Endometrial microvascular endothelial cells (primary cell): ENCODE measurements around the gene CEACAM3. TPM values are rescaled to one million over a fixed set of nuclear protein-coding genes. Genes with fewer than 3 reads are reported as not detected.

Source experiments
- in situ Hi-C: cut with HindIII; loops from 2 replicates; pipeline ENCODE4 v1.10.0; 2017; ENCODE audit warnings: low sequenced_read_pairs, low pct_unique_long_range_greater_than_20kb; ENCODE audit errors: inconsistent ontology term
- total RNA-seq: library from RNA; depleted of rRNA; stranded (reverse); fragments of >200 nt; gene quantifications from one replicate; pipeline ENCODE4 v1.2.3, GENCODE V29; 2015; ENCODE audit errors: inconsistent ontology term

CEACAM3 gene
- total RNA-seq, 1 donor from 2014 or later, result not detected

DNA sequence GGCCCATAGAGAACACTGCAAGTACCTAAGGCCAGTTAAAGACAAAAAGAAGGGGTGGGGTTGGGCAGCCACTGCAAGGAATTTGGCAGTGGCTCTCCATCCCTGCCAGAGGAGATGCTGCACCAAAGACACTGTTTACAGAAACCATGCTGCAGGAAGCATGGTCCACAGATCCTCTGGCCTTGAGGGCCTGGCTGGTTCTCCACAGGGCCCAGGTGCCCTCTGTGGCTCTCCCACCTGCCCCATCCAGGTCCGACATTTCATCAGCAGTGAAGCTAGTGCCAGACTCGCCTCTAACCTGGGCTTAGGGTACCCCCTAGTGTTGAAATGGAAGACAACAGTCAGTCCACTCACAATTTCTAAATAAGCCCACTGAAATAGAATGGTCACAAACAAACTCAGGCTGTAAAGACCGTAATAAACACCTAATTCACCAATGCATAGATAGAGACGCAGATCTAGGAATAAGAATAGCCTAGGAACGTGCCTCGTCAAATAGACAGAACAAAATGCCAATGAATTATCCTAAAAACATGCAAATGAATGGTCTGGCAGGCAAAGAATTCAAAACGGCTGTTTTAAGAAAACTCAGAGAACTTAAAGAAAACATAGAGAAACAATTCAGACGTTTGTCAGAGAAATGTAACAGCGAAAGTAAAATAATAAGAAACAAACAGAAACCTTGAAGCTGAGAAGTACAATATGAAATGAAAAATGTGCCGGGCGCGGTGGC lies 24.8 kb downstream of the CEACAM3 start:
- in situ Hi-C loops, result no loop called here

DNA sequence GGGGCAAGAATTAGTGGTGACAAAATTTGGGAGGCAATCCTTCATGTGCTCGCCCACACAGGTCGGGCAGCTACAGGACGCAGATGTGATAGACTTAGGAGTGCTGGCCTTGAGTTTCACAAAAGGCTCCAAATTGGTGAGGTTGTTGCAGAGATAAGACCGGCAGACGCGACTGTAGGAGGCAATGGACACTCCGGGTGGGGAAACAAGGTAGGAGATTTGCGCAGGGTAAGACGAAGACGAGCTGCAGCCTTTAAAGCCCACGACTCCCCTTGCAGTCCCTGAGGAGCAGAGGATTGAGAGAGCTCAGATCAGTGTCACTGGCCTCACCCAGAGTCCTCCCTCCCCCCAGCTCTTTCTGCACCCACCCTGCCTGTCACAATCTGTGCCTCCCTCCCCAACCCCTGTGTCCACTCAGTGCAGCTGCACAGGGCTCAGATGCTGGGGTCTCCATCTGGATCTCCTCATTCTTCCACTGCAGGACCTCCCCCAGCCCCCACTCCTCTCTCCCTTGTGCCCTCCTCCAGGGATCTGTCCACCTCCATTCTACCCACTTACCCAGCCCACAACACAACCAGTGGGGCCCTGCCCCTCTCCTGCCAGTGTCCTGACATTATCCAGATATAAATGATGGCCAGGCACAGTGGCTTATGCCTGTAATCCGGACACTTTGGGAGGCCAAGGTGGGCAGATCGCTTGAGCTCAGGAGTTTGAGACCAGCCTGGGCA lies 41.8 kb downstream of the CEACAM3 start:
- in situ Hi-C loops, result no loop called here

DNA sequence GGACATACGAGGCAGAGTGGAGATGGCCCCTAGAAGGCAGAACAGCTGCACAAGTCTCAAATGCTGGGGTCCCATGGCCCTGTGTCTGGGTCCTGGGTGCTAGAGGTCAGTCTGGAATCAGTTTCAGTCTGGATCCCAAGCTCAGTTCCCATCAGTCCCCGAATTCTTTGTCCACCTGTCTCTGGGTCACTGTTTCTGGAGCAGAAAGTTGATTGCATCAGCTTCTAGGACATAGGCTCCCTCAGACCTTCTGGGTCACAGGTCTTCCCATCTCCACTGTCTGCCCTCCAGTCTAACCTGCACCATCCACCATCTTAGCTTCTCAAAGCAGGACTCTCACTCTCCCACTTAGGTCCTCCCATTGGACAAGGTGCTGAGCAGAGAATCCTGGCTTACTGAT lies 42.8 kb downstream of the CEACAM3 start:
- in situ Hi-C loops, result no loop called here

DNA sequence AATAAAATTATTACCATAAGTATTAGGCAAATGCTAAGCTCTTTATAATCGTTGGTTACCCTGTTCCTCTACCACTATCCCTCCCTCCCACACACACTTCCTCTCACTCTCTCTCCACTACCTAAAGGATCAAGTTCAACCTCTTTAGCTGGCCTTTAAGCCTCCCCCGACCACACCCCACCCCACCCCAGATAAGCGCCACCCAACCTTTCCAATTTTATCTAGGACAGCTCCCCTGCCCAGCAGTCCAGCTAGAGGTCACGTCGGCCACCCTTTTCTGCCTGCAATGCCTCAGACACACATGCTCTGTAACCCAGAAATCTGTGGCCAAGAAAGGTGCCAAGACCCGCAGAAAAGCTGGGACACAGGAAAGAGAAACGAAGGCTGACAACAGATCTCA lies 47.0 kb downstream of the CEACAM3 start:
- in situ Hi-C loops, result no loop called here

DNA sequence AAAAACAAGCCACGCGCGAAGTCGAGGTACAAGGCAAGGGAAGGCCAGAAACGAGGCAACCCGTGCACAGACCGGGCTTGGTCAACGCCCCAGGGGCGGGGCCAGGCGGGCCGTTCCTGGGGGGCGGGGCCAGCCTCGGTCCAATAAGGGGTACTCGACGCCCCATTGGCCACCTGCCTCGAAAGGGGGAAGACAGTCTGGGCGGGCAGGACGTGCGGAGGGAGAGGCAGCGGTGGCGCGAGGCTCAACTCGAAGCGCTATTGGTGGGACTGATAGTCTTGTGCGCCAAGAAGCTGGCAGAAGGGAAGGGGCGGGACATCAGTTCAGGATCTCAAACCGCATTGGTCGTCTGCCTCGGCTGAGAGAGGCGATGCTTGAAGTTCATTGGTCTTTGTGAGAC lies 48.2 kb downstream of the CEACAM3 start, which contains the start of gene LYPD4:
LYPD4 (minus strand) TSS at position 83 of the 400 bp plus-strand sequence. CDS start 5,398 bp downstream, outside the sequence.
- in situ Hi-C loops, result no loop called here

DNA sequence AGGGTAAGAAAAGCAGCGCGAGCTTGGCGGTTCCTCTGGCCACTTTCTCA lies 48.4 kb downstream of the CEACAM3 start, which contains the start of gene DMRTC2:
DMRTC2 (plus strand) TSS at position 42 of the 50 bp plus-strand sequence. CDS start 2,387 bp downstream, outside the sequence.
- in situ Hi-C loops, result no loop called here

DNA sequence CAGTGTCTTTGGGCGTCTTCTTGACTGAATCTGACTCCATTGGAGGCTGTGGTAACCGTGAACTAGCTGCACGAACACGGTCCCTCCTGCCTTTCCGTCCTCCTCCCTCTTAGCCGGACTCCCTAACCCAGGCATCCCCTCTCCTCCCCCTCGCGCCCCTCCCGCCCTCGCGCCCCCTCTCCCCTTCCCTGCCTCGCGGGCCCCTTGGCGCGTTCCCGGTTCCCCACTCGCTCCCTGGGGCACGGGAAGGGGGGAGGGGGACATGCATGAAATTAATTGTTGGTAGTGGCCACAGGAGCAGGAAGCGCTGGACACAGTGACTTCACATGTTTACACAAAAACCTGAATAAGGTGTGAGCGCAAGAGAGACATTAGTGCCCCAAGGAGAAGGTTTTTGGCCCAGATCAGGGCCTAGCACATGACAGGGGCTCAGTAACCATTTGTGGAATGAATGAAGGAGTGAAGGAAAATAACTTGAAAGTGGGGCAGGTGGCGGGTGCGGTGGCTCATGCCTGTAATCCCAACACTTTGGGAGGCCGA lies 48.7 kb downstream of the CEACAM3 start:
- in situ Hi-C loops, result no loop called here

DNA sequence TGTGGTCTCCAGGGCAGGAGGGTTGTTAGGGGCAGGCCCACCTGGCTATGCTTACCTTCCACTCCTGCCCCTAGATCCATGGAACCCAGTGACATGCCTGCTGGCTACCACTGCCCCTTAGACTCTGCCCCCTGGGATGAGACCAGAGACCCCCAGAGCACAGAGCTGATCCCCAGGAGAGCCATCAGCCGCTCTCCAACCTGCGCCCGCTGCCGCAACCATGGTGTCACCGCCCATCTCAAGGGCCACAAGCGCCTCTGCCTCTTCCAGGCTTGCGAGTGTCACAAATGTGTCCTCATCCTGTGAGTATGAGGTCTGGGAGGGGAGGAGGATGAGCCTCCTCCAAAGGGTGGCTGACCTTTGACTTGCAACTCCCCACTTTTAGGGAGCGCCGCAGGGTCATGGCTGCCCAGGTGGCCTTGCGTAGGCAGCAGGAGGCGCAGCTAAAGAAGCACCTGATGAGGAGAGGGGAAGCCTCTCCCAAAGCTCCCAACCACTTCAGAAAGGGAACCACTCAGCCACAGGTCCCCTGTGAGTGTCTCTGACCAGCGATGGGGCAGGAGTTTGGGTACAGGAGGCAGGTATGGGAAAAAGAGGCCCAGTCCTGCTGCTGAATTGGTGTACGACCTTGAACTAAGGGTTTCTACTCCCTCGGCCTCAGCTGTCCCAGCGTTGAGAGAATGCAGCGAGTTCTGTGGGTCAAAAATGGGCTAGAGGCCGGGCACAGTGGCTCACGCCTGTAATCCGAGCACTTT lies 51.1 kb downstream of the CEACAM3 start:
- in situ Hi-C loops, result no loop called here

DNA sequence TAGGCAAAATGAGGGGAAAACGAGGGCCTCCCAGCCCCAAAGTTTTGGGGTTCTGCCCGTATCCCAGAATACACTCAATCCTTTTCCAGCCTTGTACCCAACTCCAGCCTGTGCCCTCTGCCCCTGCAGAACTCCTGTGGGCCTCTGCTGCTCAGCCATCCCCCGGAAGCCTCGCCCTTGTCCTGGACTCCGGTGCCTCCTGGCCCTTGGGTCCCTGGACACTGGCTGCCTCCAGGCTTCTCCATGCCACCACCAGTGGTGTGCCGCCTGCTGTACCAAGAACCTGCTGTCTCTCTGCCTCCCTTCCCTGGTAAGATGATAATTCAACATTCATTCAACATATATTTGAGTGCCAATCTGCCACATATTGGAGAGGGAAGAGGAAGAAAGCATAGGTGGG lies 52.3 kb downstream of the CEACAM3 start:
- in situ Hi-C loops, result no loop called here

DNA sequence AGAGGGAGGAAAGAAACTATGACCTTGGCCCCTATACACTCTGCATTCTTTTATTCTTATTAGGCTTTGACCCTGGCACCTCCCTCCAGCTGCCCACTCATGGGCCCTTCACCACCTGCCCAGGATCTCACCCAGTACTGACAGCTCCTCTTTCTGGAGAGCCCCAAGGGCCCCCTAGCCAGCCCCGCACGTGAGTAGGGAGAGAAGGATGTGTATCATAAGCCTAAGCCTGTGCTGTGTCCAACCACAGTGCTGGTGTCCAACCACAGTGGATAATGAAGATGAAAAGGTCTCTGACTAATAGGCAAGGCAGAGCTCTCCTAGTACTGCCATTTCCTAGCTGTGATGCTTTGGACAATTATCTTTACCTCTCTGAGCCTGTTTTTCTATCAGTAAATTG lies 52.7 kb downstream of the CEACAM3 start:
- in situ Hi-C loops, result no loop called here

DNA sequence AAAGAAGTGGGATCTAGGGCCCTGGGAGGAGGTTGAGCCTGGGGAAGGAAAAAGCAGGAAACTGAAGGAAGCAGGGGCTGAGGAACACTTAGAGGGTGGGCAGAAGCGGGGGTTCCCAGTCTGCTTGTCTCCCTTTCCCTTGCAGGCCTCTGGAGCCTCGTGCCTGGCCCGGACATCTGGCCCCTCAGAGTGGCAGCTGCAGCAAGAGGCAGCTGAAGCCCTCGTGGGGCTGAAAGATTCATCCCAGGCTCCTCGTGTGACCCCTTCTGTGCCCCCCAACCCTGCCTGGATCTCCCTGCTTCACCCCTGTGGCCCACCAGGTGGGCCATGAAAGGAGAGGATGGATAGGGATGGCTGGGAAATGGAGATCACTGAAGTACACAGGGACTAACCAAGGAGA lies 54.0 kb downstream of the CEACAM3 start:
- in situ Hi-C loops, result no loop called here

DNA sequence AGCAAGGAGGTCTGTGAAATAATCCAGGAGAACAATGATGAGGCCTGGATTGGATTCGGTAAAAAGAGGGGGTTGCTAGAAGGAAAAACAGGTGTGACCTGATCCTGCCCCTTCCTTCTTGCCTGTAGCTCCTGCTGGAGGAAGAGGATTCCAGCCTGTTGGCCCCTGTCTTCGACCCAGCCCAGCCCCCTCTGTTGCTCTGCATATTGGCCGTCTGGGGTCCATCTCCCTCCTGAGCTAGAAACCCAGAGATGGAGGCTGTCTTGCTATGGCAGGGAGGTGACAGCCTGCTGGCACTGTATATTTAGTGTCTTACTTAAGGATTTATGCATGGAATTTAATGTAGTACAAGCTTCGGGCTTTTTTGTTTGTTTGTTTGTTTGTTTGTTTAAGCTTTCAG lies 55.1 kb downstream of the CEACAM3 start:
- in situ Hi-C loops, result no loop called here

DNA sequence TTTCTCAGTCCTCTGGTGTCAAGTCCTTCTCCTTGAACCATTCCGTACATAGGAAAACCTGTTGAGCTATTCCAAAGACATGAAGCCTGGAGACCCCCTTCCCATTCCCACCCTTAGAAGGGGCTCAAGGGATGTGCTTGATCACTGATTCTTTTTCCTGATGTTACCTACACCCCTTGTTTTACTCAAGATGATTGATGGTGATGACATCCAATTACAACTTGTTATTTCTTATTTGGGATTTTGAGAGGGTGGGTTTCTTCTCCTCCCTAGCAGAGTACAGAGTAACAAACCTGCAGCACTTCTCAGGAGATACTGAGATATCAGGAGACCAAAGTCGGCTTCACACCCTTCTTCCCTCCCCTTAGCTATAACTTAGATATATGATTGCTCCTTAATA lies 57.0 kb downstream of the CEACAM3 start:
- in situ Hi-C loops, result no loop called here

DNA sequence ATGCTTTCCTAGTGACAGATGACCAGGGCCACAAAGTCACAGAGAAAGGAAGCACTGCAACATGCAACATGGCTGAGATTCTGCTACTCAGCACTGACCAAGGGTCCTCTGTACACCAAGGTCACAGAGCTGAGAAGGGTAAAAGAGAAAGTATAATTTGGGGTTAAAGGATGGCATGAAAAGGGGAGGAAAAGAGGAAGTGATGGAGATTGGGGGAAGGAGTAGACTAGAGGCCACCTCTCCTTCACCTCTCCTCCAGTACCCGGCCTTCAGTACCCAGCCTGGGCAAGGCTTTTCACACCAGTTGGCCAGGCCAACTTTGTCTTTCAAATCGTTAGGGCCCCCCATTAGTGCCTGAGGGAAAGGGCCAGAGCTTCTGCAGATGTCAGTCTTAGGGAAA lies 57.4 kb downstream of the CEACAM3 start:
- in situ Hi-C loops, result no loop called here

DNA sequence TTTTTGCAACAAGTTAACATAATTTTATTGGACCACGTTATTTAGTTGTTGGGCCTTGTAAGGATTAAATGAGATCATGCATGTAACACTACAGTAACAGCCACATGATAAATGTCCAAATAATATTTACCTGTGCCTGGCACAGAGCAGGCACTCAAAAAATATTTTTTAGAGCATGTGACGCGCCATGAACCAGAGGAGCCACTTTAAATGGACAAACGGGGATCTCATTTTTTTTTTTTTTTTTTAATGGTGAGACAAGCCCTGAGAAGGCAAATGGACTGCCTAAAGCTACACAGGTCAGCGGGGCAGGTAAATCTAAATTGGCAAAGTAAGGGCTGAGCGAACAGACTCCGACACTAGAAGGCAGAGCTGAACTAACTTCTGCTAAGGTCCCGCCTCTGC lies 62.8 kb downstream of the CEACAM3 start:
- in situ Hi-C loops, result no loop called here

DNA sequence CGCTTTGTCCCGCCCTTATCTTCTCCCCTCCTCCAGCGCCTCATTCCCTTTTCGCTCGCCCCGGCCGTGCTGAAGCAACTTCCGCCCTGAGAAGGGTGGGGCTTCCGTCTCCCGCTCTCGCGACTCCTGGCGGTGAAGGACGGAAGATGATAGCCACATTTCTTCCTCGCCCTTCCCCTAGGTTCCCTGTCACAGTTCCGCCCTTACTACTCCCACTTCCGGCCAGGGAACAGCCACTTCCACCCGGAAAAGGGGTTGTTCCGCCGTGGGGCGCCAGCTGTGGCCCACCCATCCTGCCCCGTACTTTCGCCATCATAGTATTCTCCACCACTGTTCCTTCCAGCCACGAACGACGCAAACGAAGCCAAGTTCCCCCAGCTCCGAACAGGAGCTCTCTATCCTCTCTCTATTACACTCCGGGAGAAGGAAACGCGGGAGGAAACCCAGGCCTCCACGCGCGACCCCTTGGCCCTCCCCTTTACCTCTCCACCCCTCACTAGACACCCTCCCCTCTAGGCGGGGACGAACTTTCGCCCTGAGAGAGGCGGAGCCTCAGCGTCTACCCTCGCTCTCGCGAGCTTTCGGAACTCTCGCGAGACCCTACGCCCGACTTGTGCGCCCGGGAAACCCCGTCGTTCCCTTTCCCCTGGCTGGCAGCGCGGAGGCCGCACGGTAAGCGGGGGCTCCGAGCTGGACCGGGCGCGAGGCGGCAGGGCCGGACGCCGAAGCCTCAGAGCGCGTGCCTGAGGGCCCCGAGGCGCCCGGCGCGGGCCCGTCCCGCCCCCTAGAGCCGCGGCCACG lies 63.4 kb downstream of the CEACAM3 start, which contains the start of gene RPS19:
RPS19 (plus strand) TSS at position 638 of the 801 bp plus-strand sequence. CDS start 520 bp downstream, outside the sequence.
- in situ Hi-C loops, result no loop called here

DNA sequence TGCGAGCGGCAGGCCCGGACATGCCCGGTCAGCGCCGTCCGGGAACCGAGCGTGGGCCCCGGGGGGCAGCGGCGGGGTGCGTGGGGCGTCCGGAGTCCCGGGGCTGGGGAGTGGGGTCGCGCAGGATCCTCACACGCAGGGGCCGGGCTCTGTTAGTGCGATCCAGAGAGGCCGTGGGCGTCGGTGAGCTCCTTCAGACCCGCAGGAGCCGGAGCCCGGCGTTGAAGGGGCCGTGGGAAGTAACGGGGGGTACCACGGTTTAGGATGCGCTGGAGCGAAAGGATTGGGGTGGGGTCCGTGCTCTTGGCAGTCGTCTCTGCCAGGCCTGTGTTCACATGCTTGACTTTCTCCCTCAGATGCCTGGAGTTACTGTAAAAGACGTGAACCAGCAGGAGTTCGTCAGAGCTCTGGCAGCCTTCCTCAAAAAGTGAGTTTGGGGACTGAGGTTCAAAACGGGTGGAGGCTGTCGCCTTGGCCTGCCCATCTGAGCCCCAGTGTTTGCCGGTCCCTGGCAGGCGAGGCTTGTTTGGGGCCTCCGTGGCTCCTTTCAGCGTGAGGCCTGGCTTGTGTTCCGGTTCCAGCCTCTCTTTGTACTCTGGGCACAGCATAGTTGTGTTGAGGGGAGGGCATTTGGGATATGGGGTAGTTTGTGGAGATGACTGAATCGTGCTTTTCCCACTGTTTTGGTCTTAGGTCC lies 64.2 kb downstream of the CEACAM3 start:
- in situ Hi-C loops, result no loop called here
